K562 (cell line): ENCODE measurements around the gene MAGI3. TPM values are rescaled to one million over a fixed set of nuclear protein-coding genes. Genes with fewer than 3 reads are reported as not detected.

Experiments
- ARHGAP35 ChIP-seq: fragments of 450-650 bp; IDR thresholded peaks from 2 replicates; pipeline ENCODE4 v1.6.1; 2018; ENCODE audit not compliant: partially characterized antibody
- ARID1B ChIP-seq: fragments of 450-650 bp; IDR thresholded peaks from 2 replicates; pipeline ENCODE4 v1.6.1; 2016; ENCODE audit warnings: antibody characterized with exemption, mild to moderate bottlenecking, inconsistent platforms
- CCNT2 ChIP-seq: IDR thresholded peaks from 2 replicates; pipeline ENCODE4 v1.6.1; 2011; ENCODE audit warnings: borderline replicate concordance, low read depth, mild to moderate bottlenecking, moderate library complexity, mixed read lengths, low read length; ENCODE audit not compliant: insufficient read length; ENCODE audit errors: extremely low read depth
- EGR1 ChIP-seq: fragments of 450-650 bp; conservative IDR thresholded peaks from 2 replicates; pipeline ENCODE4 v1.6.1; 2017; ENCODE audit warnings: mild to moderate bottlenecking
- EP300 ChIP-seq: IDR thresholded peaks from 2 replicates; pipeline ENCODE4 v1.6.1; 2012; ENCODE audit warnings: low read length, improper control_type of control experiment
- GABPA ChIP-seq: fragments of 200-800 bp; sonication (Bioruptor generic); conservative IDR thresholded peaks from 2 replicates; pipeline ENCODE4 v1.6.1; 2016; ENCODE audit warnings: low read depth, missing genetic modification characterization, missing compliant biosample characterization
- MTA2 ChIP-seq: fragments of 450-650 bp; IDR thresholded peaks from 2 replicates; pipeline ENCODE4 v1.6.1; 2016; ENCODE audit warnings: low read depth
- NCOR1 ChIP-seq: fragments of 450-650 bp; IDR thresholded peaks from 2 replicates; pipeline ENCODE4 v1.6.1; 2016; ENCODE audit warnings: mild to moderate bottlenecking, moderate library complexity
- RCOR1 ChIP-seq, 2 experiments: IDR thresholded peaks; 2 replicates each; pipeline ENCODE4 v1.6.1; 2012; ENCODE audit warnings: low read depth in 2 of 2, low read length in 2 of 2, borderline replicate concordance in 1 of 2, improper control_type of control experiment in 1 of 2
- SMARCC2 ChIP-seq: fragments of 450-650 bp; IDR thresholded peaks from 2 replicates; pipeline ENCODE4 v1.6.1; 2017; ENCODE audit warnings: antibody characterized with exemption, moderate library complexity, mild to moderate bottlenecking, low read depth
- TCF7 ChIP-seq: sonication (generic); IDR thresholded peaks from 2 replicates; pipeline ENCODE4 v1.6.1; 2016; ENCODE audit warnings: antibody characterized with exemption, borderline replicate concordance
- TEAD4 ChIP-seq, 2 experiments: sonication (generic) in 1 of 2; formaldehyde crosslinking in 1 of 2; IDR thresholded peaks; 2 replicates each; pipeline versions ENCODE4 v1.6.1 to v1.8.0; 2012 to 2022; ENCODE audit warnings: borderline replicate concordance in 1 of 2, inconsistent platforms in 1 of 2, low read length in 1 of 2, mild to moderate bottlenecking in 1 of 2, missing genetic modification reagents in 1 of 2
- ZEB2 ChIP-seq: fragments of 450-650 bp; IDR thresholded peaks from 2 replicates; pipeline ENCODE4 v1.6.1; 2016
- polyA plus RNA-seq, 8 experiments: library from polyadenylated mRNA; depleted of rRNA in 4 of 8; stranded (reverse) in 5 of 8; unstranded in 3 of 8; fragments of >200 nt; fragmentation: Nextera tagmentation in 2 of 8; fragmentation: Illumina TruSeq in 1 of 8; extraction: Ambion mirVana in 2 of 8; extraction: Trizol in 1 of 8; gene quantifications; 2 replicates each; pipeline versions ENCODE4 v1.2.1 to v1.2.3, GENCODE V29; 2011 to 2014; ENCODE audit warnings: inconsistent platforms in 1 of 8, missing spikeins in 1 of 8
- total RNA-seq, 7 experiments: library from RNA; depleted of rRNA in 6 of 7; stranded (reverse); fragments of >200 nt in 6 of 7; fragmentation: Illumina TruSeq in 2 of 7; extraction: Trizol in 2 of 7; gene quantifications; 2 replicates each; pipeline versions ENCODE4 v1.2.1 to v1.2.3, GENCODE V29; 2011 to 2021; ENCODE audit warnings: low replicate concordance in 1 of 7
- TF ChIP-seq, protein P1 (sequence below), 2 experiments: fragments of 450-650 bp; formaldehyde crosslinking in 1 of 2; IDR thresholded peaks; 2 replicates each; pipeline versions ENCODE4 v1.4.0 to v1.6.1; 2014 to 2020; ENCODE audit warnings: mild to moderate bottlenecking in 2 of 2, borderline replicate concordance in 1 of 2, low read depth in 1 of 2
- TF ChIP-seq, protein P2 (sequence below): sonication (generic); formaldehyde crosslinking; IDR thresholded peaks from 2 replicates; pipeline ENCODE4 v1.8.0; 2022; ENCODE audit warnings: missing genetic modification reagents, mild to moderate bottlenecking, borderline replicate concordance
- TF ChIP-seq, protein P3 (sequence below): fragments of 450-650 bp; formaldehyde crosslinking; IDR thresholded peaks from 2 replicates; pipeline ENCODE4 v1.4.0; 2020; ENCODE audit warnings: mild to moderate bottlenecking, moderate library complexity
- TF ChIP-seq, protein P4 (sequence below): fragments of 250-450 bp; sonication (Bioruptor Pico); IDR thresholded peaks from 2 replicates; pipeline ENCODE4 v1.5.0; 2020; ENCODE audit warnings: mild to moderate bottlenecking

Gene MAGI3
- total and polyA plus RNA-seq, 9 of the 15 experiments (the other 6 are each of a cell fraction or from before 2014, with no cell fraction given) = 1.0 to 8.6 (median 5.5) TPM

DNA sequence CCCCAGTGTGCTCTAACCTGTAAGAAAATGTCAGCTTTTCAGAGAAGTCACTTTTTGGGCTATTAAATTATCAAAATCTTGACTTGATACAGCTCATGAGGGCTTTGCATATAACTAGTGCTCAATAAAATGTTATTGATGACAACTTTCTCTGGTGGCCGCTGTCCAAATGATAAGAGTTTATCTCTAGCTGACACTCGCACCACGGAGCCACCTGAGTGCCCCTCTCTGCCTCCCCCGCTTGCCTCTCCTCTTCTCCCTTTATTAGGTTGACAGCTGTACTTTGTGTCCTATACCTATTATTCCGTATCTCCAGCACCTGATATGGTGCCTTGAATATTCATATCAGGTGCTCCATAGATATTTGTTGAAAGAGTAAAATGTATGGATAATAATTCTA is 286.2 kb downstream of the MAGI3 start (continued):
- TF ChIP-seq, protein P1, sequence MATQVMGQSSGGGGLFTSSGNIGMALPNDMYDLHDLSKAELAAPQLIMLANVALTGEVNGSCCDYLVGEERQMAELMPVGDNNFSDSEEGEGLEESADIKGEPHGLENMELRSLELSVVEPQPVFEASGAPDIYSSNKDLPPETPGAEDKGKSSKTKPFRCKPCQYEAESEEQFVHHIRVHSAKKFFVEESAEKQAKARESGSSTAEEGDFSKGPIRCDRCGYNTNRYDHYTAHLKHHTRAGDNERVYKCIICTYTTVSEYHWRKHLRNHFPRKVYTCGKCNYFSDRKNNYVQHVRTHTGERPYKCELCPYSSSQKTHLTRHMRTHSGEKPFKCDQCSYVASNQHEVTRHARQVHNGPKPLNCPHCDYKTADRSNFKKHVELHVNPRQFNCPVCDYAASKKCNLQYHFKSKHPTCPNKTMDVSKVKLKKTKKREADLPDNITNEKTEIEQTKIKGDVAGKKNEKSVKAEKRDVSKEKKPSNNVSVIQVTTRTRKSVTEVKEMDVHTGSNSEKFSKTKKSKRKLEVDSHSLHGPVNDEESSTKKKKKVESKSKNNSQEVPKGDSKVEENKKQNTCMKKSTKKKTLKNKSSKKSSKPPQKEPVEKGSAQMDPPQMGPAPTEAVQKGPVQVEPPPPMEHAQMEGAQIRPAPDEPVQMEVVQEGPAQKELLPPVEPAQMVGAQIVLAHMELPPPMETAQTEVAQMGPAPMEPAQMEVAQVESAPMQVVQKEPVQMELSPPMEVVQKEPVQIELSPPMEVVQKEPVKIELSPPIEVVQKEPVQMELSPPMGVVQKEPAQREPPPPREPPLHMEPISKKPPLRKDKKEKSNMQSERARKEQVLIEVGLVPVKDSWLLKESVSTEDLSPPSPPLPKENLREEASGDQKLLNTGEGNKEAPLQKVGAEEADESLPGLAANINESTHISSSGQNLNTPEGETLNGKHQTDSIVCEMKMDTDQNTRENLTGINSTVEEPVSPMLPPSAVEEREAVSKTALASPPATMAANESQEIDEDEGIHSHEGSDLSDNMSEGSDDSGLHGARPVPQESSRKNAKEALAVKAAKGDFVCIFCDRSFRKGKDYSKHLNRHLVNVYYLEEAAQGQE (IDR thresholded peaks at IDR 0.05; ENCODE audit: borderline replicate concordance) = peak; percentile 18; the same call in 1 of the 2 replicates
- TF ChIP-seq, protein P1 (CRISPR knock-in tag; IDR thresholded peaks at IDR 0.05; ENCODE audit: low read depth) = no peak
- TF ChIP-seq CCNT2 (peak; percentile 33), TCF7 (no peak), EP300 (peak; percentile 75), MTA2 (peak; percentile 73), ARHGAP35 (no peak), GABPA (tag) (no peak), EGR1 (peak; percentile 56), SMARCC2 (peak; percentile 47; the same call in 1 of the 2 replicates), TEAD4 (IDR thresholded peaks at IDR 0.05; ENCODE audit: low read length) (peak; percentile 83), TEAD4 (CRISPR knock-in tag; IDR thresholded peaks at IDR 0.05; ENCODE audit: borderline replicate concordance) (no peak), ARID1B (peak; percentile 91), ZEB2 (peak; percentile 85), NCOR1 (peak; percentile 70), RCOR1 (IDR thresholded peaks at IDR 0.05; ENCODE audit: borderline replicate concordance in 1 of 2, low read depth in 2 of 2, low read length in 2 of 2) (peak in 1 of 2 experiments; percentile 56; a peak in 3 of 4 replicates)
- TF ChIP-seq, protein P2, sequence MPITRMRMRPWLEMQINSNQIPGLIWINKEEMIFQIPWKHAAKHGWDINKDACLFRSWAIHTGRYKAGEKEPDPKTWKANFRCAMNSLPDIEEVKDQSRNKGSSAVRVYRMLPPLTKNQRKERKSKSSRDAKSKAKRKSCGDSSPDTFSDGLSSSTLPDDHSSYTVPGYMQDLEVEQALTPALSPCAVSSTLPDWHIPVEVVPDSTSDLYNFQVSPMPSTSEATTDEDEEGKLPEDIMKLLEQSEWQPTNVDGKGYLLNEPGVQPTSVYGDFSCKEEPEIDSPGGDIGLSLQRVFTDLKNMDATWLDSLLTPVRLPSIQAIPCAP = no peak
- TF ChIP-seq, protein P3, sequence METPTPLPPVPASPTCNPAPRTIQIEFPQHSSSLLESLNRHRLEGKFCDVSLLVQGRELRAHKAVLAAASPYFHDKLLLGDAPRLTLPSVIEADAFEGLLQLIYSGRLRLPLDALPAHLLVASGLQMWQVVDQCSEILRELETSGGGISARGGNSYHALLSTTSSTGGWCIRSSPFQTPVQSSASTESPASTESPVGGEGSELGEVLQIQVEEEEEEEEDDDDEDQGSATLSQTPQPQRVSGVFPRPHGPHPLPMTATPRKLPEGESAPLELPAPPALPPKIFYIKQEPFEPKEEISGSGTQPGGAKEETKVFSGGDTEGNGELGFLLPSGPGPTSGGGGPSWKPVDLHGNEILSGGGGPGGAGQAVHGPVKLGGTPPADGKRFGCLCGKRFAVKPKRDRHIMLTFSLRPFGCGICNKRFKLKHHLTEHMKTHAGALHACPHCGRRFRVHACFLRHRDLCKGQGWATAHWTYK (CRISPR knock-in tag) = peak; percentile 19; the same call in 1 of the 2 replicates
- TF ChIP-seq, protein P4, sequence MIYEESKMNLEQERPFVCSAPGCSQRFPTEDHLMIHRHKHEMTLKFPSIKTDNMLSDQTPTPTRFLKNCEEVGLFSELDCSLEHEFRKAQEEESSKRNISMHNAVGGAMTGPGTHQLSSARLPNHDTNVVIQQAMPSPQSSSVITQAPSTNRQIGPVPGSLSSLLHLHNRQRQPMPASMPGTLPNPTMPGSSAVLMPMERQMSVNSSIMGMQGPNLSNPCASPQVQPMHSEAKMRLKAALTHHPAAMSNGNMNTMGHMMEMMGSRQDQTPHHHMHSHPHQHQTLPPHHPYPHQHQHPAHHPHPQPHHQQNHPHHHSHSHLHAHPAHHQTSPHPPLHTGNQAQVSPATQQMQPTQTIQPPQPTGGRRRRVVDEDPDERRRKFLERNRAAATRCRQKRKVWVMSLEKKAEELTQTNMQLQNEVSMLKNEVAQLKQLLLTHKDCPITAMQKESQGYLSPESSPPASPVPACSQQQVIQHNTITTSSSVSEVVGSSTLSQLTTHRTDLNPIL (CRISPR knock-in tag) = no peak
